Fibroblast of skin of right quadriceps (primary cell): Measurements from ENCODE around the gene JAM3.
A peak's percentile ranks its signal among the peaks of the same experiment; 100 is the strongest.
"Not testable (repeated sequence)": the region's sequence is repeated elsewhere in the genome, so short reads cannot be mapped to it uniquely, and the experiment has no call there.

Experiments
- DNase-seq: peaks from one replicate; pipeline ENCODE4 v3.0.0-alpha.2; 2013

Gene JAM3

DNA sequence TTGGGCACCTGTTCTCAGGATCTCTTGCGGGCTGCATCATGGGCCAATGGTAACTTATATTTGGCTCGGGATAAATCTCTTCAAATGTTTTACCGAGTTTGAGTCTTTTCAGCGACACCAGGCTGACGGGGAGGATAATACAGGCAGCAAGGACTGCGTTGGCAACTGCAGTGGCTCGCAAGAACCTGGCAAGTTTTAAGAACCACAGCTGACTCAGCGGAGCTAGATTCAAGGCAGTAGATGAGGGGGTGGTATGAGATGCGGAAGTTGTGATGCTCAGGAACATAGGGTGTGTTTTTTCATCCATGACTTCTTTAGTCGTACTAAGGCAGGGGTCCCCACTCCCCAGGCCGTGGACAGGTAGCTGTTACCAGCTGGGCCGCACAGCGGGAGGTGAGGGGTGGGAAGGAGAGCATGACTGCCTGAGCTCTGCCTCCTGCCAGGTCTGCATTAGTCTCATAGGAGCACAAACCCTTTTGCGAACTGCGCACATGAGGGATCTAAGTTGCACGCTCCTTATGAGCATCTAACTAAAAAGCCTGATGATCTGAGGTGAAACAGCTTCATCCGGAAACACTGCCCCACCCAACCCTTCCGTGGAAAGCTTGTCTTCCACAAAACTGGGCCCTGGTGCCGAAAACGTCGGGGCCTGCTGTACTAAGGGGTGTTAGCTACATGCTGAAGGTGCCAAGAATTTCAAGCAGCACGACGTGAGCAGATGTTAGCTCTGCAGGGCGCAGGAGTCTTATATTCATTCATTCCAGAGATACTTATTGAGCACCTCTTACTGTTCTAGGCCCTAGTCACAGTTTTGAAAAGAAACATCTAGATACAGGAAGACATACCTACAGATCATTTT lies 6.4 kb upstream of the JAM3 start:
- DNase-seq, result no peak

GRCh38 chr11:134063124-134063495 lies 5.8 kb upstream of the JAM3 start:
- DNase-seq, result no peak

DNA sequence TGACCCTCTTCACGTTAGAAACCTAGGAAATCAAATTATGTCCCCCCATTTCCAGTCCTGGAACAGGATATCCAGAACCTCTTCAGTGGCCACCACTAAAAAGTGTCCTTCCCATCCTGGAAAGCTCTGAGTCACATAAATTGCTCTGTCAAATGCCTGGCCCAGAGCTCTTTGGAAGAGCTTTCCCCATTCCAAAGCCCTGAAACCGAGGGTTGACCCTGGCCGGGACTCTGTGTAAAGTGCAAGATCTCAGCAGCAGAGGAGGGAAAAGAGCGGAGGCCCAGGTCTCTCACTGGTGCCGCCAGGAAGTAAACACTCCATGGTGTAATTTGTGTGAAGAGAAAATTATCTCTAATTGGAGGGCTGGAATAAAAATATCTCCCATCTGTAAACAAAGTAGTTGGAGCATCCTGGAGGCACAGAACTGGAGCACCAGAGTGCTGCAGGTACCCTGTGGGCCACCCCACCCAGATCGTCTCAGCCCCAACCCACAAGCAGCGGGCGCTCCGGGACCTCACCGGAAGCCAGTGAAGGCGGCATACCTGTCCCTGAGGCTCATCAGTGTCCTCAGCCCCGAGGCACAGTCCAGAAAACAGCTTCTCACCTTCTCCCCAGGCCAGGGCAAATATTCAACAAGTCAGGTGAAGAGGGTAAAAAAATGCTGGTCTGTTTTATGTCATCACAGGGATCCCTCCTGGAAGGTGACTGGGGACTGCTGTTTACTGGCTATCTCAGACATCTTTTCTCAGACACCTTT lies 4.7 kb upstream of the JAM3 start:
- DNase-seq, result no peak

- no peak for DNase-seq
These were observed 3.5 kb upstream of the JAM3 start for GRCh38 chr11:134065381-134065780.

- no peak for DNase-seq
These were observed 1.7 kb upstream of the JAM3 start for GRCh38 chr11:134066943-134067885.

DNA sequence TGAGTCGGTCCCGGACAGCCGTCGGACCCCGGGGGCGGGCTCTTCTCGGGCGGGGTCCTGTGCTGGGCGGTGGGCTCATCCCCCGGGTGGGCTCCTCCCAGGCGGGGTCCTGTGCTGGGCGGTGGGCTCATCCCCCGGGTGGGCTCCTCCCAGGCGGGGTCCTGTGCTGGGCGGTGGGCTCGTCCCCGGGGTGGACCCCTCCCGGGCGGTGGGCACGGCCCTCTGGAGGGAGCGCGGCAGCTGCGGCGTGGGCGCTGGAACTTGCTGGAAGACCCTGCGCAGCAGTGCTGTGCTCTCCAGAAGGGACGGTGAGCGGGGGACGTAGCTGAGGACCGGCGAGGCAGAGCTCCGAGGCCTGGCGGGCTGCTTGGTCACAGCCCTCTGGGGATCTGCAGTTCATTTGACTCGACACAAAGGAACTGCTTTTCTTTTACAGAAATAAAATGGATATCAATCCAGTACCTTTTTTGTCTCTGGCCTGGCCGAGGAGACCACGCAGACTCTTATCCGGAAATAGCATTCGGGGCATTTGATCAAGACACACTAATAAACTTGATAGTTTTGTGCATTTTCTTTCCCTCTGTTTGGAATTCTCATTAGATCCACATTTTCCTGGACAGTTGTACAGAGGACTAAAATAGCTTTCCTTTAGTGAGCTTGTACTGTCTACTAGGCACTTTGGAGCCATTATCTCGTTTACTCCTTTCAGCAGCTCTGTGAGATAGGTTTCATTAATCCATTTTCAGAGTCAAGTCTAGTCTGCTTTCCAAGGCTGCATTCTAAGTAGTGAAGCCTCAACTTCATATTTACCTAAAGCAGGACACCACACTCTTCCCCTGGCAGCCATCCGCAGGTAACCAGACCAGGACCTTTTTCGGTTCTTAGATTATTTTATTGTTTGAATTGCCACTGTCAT lies 812 bp downstream of the JAM3 start:
- no peak for DNase-seq

- DNase-seq, result no peak
These were observed 1.5 kb downstream of the JAM3 start for GRCh38 chr11:134070342-134070845.

- DNase-seq, result no peak
These were observed 2.4 kb downstream of the JAM3 start for GRCh38 chr11:134071306-134071705.

GRCh38 chr11:134071766-134072402 lies 3.0 kb downstream of the JAM3 start:
- peak; percentile 65 for DNase-seq

DNA sequence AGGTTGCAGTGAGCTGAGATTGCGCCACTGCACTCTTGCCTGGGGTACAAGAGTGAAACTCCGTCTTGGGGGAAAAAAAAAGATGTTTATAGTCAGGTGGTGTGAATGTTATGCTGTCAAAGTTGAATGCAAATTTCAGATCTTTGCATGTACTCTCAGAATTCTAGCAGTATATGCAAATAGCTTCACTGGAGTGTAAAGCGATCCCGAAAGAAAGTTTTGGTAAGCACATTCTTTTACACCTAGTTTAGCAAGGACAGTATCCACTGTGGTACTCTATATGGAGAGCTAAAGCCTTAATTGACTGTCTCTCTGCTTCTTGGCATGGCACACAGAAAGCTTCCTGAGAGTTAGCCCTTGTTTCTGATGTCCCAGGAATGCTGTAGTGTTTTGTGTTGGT lies 4.0 kb downstream of the JAM3 start:
- DNase-seq, result no peak

GRCh38 chr11:134074346-134074745 lies 5.5 kb downstream of the JAM3 start:
- DNase-seq, result no peak

- DNase-seq, result no peak
These were observed 5.9 kb downstream of the JAM3 start for GRCh38 chr11:134074766-134075165.

GRCh38 chr11:134079317-134079716 lies 10.4 kb downstream of the JAM3 start:
- DNase-seq, result no peak

DNA sequence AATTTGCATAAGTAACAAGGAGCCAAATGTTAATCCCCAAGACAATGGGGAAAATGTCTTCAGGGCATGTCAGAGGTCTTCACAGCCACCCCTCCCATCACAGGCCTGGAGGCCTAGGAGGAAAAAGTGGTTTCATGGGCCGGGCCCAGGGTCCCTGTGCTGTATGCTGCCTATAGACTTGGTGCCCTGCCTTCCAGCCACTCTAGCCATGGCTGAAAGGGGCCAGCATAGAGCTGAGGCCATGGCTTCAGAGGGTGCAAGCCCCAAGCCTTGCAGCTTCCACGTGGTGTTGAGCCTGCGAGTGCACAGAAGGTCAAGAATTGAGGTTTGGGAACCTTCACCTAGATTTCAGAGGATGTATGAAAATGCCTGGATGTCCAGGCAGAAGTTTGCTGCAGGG lies 12.4 kb downstream of the JAM3 start:
- not testable (repeated sequence) for DNase-seq

- DNase-seq, result peak; percentile 15
These were observed 14.1 kb downstream of the JAM3 start for GRCh38 chr11:134082990-134083389.

DNA sequence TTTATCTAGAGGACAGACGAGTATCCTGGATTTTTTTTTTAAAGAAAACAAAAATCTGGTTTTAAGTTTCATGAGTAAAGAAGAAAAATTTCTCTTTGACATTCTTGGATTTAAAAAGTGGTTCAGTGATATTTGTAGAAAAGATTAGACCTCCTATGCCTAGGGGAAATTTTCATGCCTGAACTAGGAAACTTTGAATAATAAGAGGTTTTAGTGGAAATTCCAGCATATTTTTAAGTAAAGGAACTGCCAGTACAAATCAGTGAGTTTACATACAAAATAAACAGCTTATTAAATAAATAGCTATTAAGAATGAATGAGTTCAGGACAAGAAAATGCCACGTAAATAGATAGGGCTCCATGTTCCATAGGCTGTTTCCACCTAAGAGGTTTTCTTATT lies 17.5 kb downstream of the JAM3 start:
- no peak for DNase-seq

DNA sequence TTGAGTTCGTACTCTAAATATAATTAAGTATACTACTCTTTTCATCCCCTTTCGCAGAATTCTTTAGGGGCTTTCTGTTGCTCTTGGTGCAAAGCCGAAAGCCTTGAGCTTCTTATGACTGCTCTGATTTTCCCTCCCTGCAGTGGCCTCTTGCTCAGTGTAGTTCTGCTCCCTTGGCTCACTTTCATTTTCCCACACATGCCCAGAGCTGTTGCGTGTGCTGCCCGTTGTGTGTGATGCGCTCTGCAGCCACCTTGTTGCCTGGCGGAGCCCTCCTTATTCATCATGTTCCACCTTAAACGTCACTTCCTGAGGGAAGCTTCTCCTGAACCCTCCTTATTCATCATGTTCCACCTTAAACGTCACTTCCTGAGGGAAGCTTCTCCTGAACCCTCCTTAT lies 23.1 kb downstream of the JAM3 start:
- DNase-seq, result not testable (repeated sequence)

DNA sequence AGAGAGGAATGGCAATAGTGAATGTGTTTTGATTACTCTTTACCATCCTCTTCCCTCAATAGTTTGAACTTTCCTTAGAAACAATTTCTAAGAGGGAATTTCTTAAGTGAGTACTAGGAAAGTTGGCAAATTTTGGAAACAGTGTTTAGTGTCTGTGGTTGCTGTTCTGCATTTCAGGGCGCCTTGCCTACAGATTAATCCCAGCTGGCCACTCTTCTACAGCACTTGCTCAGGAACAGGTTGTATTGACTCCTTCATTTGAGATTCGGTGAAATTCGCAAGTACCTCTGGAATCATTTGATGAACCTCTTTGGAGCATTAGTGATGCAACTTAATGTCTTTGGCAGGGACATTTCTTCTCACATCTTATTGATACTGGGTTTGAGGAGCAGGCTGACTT lies 28.3 kb downstream of the JAM3 start:
- no peak for DNase-seq

DNA sequence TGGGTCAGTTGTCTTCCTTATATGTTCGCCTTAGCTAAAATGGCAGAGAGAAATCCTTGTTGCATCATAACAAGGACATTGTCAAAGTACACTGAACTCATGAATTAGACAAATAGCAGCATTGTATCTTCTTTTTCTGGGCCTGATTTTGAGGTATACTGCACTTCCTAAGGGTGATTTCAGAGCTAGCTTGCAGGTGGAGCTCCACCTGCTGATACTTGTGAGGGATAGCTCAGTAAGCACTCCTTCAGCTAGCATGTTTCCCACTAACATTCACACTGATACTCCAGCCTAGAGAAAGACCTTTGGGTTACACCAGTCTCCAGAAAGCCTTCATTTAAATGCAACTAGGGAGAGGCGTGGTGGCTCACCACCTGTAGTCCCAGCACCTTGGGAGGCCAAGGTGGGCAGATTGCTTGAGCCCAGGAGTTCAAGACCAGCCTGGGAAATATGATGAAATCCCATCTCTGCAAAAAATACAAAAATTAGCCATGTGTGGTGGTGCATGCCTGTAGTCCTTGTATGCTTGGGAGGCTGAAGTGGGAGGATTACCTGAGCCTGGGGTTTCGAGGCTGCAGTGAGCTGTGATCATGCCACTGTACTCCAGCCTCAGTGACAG lies 29.8 kb downstream of the JAM3 start:
- DNase-seq, result no peak

GRCh38 chr11:134100171-134100570 lies 31.3 kb downstream of the JAM3 start:
- no peak for DNase-seq

- no peak for DNase-seq
These were observed 32.4 kb downstream of the JAM3 start for GRCh38 chr11:134101282-134101681.
